UCSD-AML1 (cell line): ENCODE results near the gene KATNB1.

ENCODE experiments used
- DNase-seq: peaks from one replicate; lab custom pipeline; 2025; ENCODE audit not compliant: unreplicated experiment; lab: John Stamatoyannopoulos, UW

KATNB1 gene

GRCh38 chr16:57735755-57736418 is at the start of gene KATNB1:
Gene KATNB1, plus strand, starts transcription at chr16:57735770. Its CDS starts 1,474 bp downstream, at chr16:57737244.
- DNase-seq = no peak

- no peak for DNase-seq
Measured at GRCh38 chr16:57686577-57686976, 49.0 kb upstream of the KATNB1 start.

GRCh38 chr16:57687363-57687929 is 48.1 kb upstream of the KATNB1 start:
- no peak for DNase-seq

GRCh38 chr16:57688487-57688986 is 47.0 kb upstream of the KATNB1 start:
- no peak for DNase-seq

GRCh38 chr16:57688987-57689761 is 46.4 kb upstream of the KATNB1 start:
- DNase-seq = no peak

- DNase-seq = peak; percentile 90
Measured at GRCh38 chr16:57689762-57690558, 45.6 kb upstream of the KATNB1 start.

- DNase-seq = peak; percentile 59
Measured at GRCh38 chr16:57690782-57691471, 44.6 kb upstream of the KATNB1 start.

- no peak for DNase-seq
Measured at GRCh38 chr16:57692636-57693035, 42.9 kb upstream of the KATNB1 start.

- no peak for DNase-seq
Measured at GRCh38 chr16:57693550-57693949, 42.0 kb upstream of the KATNB1 start.

GRCh38 chr16:57694231-57694724 is 41.3 kb upstream of the KATNB1 start:
- no peak for DNase-seq

- peak; percentile 90 for DNase-seq
Measured at GRCh38 chr16:57694725-57695679, 40.6 kb upstream of the KATNB1 start, which contains the start of gene DRC7. Gene DRC7, plus strand, starts transcription at chr16:57694806. Its CDS starts 3,144 bp downstream, at chr16:57697950.

GRCh38 chr16:57695680-57696069 is 39.9 kb upstream of the KATNB1 start:
- DNase-seq = no peak

GRCh38 chr16:57696240-57696639 is 39.3 kb upstream of the KATNB1 start:
- no peak for DNase-seq

- no peak for DNase-seq
Measured at GRCh38 chr16:57697896-57698537, 37.6 kb upstream of the KATNB1 start.

- no peak for DNase-seq
Measured at GRCh38 chr16:57698812-57699405, 36.7 kb upstream of the KATNB1 start.

- DNase-seq = no peak
Measured at GRCh38 chr16:57699481-57699880, 36.1 kb upstream of the KATNB1 start.

- DNase-seq = no peak
Measured at GRCh38 chr16:57699899-57700298, 35.7 kb upstream of the KATNB1 start.
